Skeletal muscle satellite cell (primary cell): ENCODE results near the gene TSR1.
A peak's percentile ranks its signal among the peaks of the same experiment; 100 is the strongest.

Experiments
- H3K27me3 ChIP-seq: 2 replicates; pipeline ENCODE4 v1.7.0; 2013; ENCODE audit warnings: low read length; ENCODE audit not compliant: control insufficient read depth, insufficient read depth
- H3K36me3 ChIP-seq: 2 replicates; pipeline ENCODE4 v1.7.0; 2013; ENCODE audit warnings: mild to moderate bottlenecking, control low read depth, low read length; ENCODE audit not compliant: insufficient read depth
- H3K4me1 ChIP-seq: 2 replicates; pipeline ENCODE4 v1.7.0; 2013; ENCODE audit warnings: low read length; ENCODE audit not compliant: control insufficient read depth, insufficient read depth
- H3K4me2 ChIP-seq: 2 replicates; pipeline ENCODE4 v1.7.0; 2013; ENCODE audit warnings: mild to moderate bottlenecking, low read length
- H3K4me3 ChIP-seq: 2 replicates; pipeline ENCODE4 v1.7.0; 2013; ENCODE audit warnings: low read length
- H3K9ac ChIP-seq: 2 replicates; pipeline ENCODE4 v1.7.0; 2013; ENCODE audit warnings: mild to moderate bottlenecking, low read depth, low read length, moderate library complexity
- H3K9me3 ChIP-seq: replicated peaks from 2 replicates; pipeline ENCODE4 v1.7.0; 2013; ENCODE audit warnings: mild to moderate bottlenecking, control low read depth, low read length

TSR1 gene

GRCh38 chr17:2351269-2351668 is 15.0 kb upstream of the TSR1 start:
- no peaks in the 10 kb centered on the region for H3K9me3 ChIP-seq
- no peak overlapping the region for H3K4me2 ChIP-seq
- H3K4me1 ChIP-seq = peaks cover 8% of the 10 kb centered on the region

DNA sequence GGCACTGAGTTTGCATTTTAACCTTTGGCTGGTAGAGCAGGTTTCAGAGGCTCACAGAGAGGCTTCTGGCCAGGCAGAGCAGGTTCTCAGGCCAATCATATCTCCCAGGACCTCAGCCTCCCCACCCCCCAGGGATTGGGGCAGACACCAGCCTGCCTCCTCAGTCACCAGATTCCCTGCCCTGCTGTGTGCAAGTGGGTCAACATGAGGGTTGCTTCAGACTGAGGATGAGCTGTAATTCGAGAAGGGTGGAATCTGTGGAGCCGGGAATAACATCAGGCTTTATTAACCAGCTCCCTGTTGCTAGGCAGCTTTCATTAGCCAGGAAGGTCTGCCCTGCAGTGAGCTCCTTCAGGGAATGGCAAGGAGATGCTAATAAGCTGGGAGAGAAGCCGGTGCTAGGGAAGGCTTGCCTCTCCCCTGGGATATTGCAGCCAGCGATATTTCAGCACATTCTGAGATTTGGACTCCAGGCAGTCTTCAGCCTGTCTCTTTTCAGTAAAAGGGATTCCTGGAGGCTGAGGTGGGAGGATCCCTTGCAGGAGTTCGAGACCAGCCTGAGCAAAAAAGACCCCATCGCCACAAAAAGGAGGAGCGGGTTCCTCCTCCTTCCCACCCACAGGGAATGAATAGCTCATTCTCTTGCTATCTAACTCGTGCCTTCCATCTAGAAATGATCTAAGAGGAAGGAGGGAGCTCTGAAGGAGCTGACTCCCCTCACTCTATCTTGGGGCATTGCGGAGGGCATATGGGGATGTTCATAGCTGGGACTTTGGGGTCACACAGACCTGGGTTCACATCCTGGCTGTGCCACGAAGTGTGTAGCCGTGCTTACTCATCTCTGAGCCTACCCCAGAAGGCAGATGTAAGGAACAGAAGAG is 11.8 kb upstream of the TSR1 start:
- Histone ChIP-seq H3K4me2 (no peak overlapping the region), H3K9ac (no peak overlapping the region), H3K9me3 (no peaks in the 10 kb centered on the region), H3K4me3 (no peak overlapping the region), H3K36me3 (peaks cover 8% of the 10 kb centered on the region), H3K27me3 (no peaks in the 10 kb centered on the region), H3K4me1 (peaks cover 8% of the 10 kb centered on the region)

More at GRCh38 chr17:2351269-2351668, 15.0 kb upstream of the TSR1 start:
- H3K9ac ChIP-seq = no peak overlapping the region
- no peaks in the 10 kb centered on the region for H3K36me3 ChIP-seq
- no peaks in the 10 kb centered on the region for H3K27me3 ChIP-seq
- no peak overlapping the region for H3K4me3 ChIP-seq

DNA sequence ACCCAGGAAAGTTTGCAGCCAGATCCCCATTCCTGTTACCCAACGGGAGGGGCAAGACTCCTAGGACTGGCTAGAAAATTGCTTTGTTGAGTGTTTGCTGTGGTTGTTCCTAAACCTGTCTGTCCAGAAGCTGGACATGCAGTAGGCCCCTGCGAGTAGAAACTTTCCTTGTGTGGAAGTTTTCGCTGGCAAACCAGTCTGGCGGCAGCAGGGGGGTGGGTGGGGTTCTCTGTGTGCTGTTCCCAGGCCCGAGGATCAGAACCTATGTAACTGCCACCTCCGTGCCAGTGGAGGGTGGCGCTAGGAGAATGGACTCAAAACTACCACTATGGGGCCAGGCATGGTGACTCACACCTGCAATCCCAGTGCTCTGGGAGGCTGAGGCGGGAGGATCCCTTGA is 10.2 kb upstream of the TSR1 start:
- Histone ChIP-seq H3K36me3 (peaks cover 8% of the 10 kb centered on the region), H3K9ac (no peak overlapping the region), H3K4me2 (no peak overlapping the region)

DNA sequence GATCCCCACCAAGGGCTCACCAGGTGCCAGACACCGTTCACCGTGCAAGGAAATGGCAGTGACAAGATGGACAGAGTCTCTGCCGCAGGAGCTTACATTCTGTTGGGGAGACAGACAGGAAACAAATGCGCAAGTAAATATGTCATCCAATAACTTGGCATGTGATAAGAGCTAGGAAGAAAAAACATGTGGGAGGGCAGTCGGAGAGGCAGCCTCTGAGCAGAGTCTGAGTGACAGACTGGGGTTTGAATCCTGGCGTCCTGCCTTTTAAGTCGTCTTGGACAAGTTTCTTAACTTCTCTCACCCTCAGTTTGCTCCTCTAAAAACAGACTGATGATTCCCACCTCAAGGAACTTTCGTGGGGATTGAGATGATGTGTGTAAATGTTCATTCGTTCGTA is 8.3 kb upstream of the TSR1 start:
- no peaks in the 10 kb centered on the region for H3K9me3 ChIP-seq
- H3K36me3 ChIP-seq = peaks cover 8% of the 10 kb centered on the region
- no peak overlapping the region for H3K9ac ChIP-seq
- H3K4me3 ChIP-seq = no peak overlapping the region
- peaks cover 8% of the 10 kb centered on the region for H3K4me1 ChIP-seq
- no peaks in the 10 kb centered on the region for H3K27me3 ChIP-seq
- H3K4me2 ChIP-seq = no peak overlapping the region

More for the DNA sequence above, 10.2 kb upstream of the TSR1 start:
- no peak overlapping the region for H3K4me3 ChIP-seq
- peaks cover 8% of the 10 kb centered on the region for H3K4me1 ChIP-seq
- no peaks in the 10 kb centered on the region for H3K27me3 ChIP-seq
- H3K9me3 ChIP-seq = no peaks in the 10 kb centered on the region

GRCh38 chr17:2343421-2343820 is 7.2 kb upstream of the TSR1 start:
- no peaks in the 10 kb centered on the region for H3K27me3 ChIP-seq

DNA sequence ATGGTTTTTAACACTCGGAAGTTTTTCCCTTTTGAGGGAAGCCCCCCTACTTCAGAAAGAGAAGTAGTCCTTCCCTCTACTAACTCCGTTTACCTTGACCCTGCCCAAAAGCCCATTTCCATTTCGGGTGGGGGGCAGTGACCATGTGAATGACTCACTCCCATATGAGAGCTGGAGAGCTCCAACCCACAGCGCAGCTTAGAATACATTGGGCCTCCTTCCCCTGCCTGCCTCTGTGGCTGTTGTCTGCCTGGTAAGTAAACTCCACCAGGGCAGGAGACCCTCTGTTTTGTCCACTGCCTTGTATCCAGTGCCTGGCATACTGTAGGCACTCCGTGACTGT is 2.0 kb upstream of the TSR1 start:
- peak overlapping the region; percentile 95 for H3K9ac ChIP-seq
- H3K4me3 ChIP-seq = peak overlapping the region; percentile 93
- no peaks in the 10 kb centered on the region for H3K9me3 ChIP-seq
- no peaks in the 10 kb centered on the region for H3K27me3 ChIP-seq
- peaks cover 20% of the 10 kb centered on the region for H3K36me3 ChIP-seq
- H3K4me1 ChIP-seq = peaks cover 21% of the 10 kb centered on the region
- H3K4me2 ChIP-seq = peak overlapping the region; percentile 90

More at GRCh38 chr17:2343421-2343820, 7.2 kb upstream of the TSR1 start:
- peaks cover 8% of the 10 kb centered on the region for H3K36me3 ChIP-seq
- peaks cover 9% of the 10 kb centered on the region for H3K4me1 ChIP-seq
- no peaks in the 10 kb centered on the region for H3K9me3 ChIP-seq
- H3K4me3 ChIP-seq = no peak overlapping the region
- no peak overlapping the region for H3K9ac ChIP-seq
- H3K4me2 ChIP-seq = no peak overlapping the region

- Histone ChIP-seq H3K27me3 (no peaks in the 10 kb centered on the region), H3K36me3 (peaks cover 25% of the 10 kb centered on the region), H3K4me3 (peak overlapping the region; percentile 93), H3K4me1 (peaks cover 21% of the 10 kb centered on the region), H3K4me2 (peak overlapping the region; percentile 90), H3K9me3 (no peaks in the 10 kb centered on the region), H3K9ac (peak overlapping the region; percentile 95)
Observed at GRCh38 chr17:2337544-2338314, 1.5 kb upstream of the TSR1 start.

- H3K4me3 ChIP-seq = peak within 1 kb of the TSS; percentile 93
- peak within 1 kb of the TSS; percentile 90 for H3K4me2 ChIP-seq
- no peaks in the 10 kb centered on the region for H3K27me3 ChIP-seq
- peak within 1 kb of the TSS; percentile 95 for H3K9ac ChIP-seq
- peaks cover 21% of the 10 kb centered on the region for H3K4me1 ChIP-seq
- peaks cover 31% of the 10 kb centered on the region for H3K36me3 ChIP-seq
- no peaks in the 10 kb centered on the region for H3K9me3 ChIP-seq
Observed at GRCh38 chr17:2336852-2337543, 741 bp upstream of the TSR1 start, which contains the start of gene SGSM2. SGSM2 (plus strand) TSS chr17:2337501; CDS start chr17:2337689, 188 bp downstream.

DNA sequence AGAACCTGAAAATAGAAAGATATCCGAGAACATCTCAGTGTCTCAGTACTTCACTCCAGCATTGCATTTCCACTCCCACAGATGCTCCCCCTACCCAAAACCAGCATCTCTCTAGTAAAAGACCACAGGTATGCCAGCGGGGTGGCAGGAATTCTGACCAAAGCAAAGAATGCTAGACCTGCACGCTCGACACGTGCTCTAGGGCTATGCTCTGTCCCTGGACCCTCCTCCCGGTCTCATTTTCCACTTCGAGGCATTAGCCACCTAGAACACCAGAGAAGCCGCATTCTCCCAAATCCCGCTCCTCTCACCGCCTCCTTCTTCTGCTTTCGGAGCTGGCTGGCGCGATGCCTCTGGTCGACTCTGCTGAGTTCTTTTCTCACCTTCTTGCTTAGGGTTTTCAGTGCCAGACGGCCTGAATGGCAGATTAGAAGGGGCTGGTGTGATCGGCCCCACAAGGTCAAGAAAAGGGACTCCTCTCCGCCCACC is 487 bp downstream of the TSR1 start:
- peaks cover 21% of the 10 kb centered on the region for H3K4me1 ChIP-seq
- H3K9me3 ChIP-seq = no peaks in the 10 kb centered on the region
- peaks cover 43% of the 10 kb centered on the region for H3K36me3 ChIP-seq
- peak overlapping the region; percentile 90 for H3K4me2 ChIP-seq
- H3K27me3 ChIP-seq = no peaks in the 10 kb centered on the region
- H3K4me3 ChIP-seq = peak overlapping the region; percentile 93
- peak overlapping the region; percentile 95 for H3K9ac ChIP-seq

GRCh38 chr17:2331303-2331702 is 5.0 kb downstream of the TSR1 start:
- Histone ChIP-seq H3K9ac (no peak overlapping the region), H3K4me2 (no peak overlapping the region), H3K4me3 (no peak overlapping the region), H3K4me1 (peaks cover 9% of the 10 kb centered on the region), H3K27me3 (no peaks in the 10 kb centered on the region), H3K36me3 (peaks cover 77% of the 10 kb centered on the region), H3K9me3 (no peaks in the 10 kb centered on the region)
